Upper lobe of left lung (tissue), 4 donors: ENCODE measurements around the gene KCNMA1.

Experiments
- EP300 ChIP-seq, 4 donors: sonication (generic); formaldehyde crosslinking; IDR thresholded peaks; one replicate each; pipeline ENCODE4 v1.5.1; 2017; ENCODE audit warnings: antibody characterized with exemption in 4 of 4, control low read depth in 2 of 4
- POLR2A ChIP-seq, 4 donors: fragments of 450-650 bp; IDR thresholded peaks; one replicate each; pipeline ENCODE4 v1.5.1; 2016 to 2017; ENCODE audit warnings: antibody characterized with exemption in 4 of 4, mild to moderate bottlenecking in 2 of 4
- POLR2AphosphoS5 ChIP-seq, 2 donors: sonication (generic); formaldehyde crosslinking; IDR thresholded peaks; one replicate each; pipeline ENCODE4 v1.5.1; 2017; ENCODE audit warnings: antibody characterized with exemption in 2 of 2
- TF ChIP-seq, protein P1 (sequence below), 6 experiments: fragments of 450-650 bp in 4 of 6; fragments of 200-600 bp in 2 of 6; sonication (generic) in 2 of 6; IDR thresholded peaks; one replicate each; pipeline ENCODE4 v1.5.1; 2016 to 2019; ENCODE audit warnings: antibody characterized with exemption in 6 of 6

- TF ChIP-seq, protein P1, sequence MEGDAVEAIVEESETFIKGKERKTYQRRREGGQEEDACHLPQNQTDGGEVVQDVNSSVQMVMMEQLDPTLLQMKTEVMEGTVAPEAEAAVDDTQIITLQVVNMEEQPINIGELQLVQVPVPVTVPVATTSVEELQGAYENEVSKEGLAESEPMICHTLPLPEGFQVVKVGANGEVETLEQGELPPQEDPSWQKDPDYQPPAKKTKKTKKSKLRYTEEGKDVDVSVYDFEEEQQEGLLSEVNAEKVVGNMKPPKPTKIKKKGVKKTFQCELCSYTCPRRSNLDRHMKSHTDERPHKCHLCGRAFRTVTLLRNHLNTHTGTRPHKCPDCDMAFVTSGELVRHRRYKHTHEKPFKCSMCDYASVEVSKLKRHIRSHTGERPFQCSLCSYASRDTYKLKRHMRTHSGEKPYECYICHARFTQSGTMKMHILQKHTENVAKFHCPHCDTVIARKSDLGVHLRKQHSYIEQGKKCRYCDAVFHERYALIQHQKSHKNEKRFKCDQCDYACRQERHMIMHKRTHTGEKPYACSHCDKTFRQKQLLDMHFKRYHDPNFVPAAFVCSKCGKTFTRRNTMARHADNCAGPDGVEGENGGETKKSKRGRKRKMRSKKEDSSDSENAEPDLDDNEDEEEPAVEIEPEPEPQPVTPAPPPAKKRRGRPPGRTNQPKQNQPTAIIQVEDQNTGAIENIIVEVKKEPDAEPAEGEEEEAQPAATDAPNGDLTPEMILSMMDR (IDR thresholded peaks at IDR 0.05): no peak
- no peak for TF ChIP-seq POLR2AphosphoS5 (IDR thresholded peaks at IDR 0.05)
- no peak for TF ChIP-seq POLR2A (IDR thresholded peaks at IDR 0.05)
- no peak for TF ChIP-seq EP300 (IDR thresholded peaks at IDR 0.05)
Observed at GRCh38 chr10:77604063-77604462, 33.5 kb downstream of the KCNMA1 start.
